Brain microvascular endothelial cell (primary cell): Measurements from ENCODE around the gene DTWD2.
A peak's percentile ranks its signal among the peaks of the same experiment; 100 is the strongest.

Source experiments
- DNase-seq: peaks from one replicate; pipeline ENCODE4 v3.0.0-alpha.2; 2020
- H3K27ac ChIP-seq: fragments of 250-450 bp; sonication (Bioruptor Pico); 2 replicates; pipeline ENCODE4 v1.5.1; 2020; ENCODE audit warnings: mild to moderate bottlenecking, moderate library complexity
- H3K27me3 ChIP-seq: fragments of 250-450 bp; sonication (Bioruptor Pico); replicated peaks from 2 replicates; pipeline ENCODE4 v1.5.1; 2020; ENCODE audit warnings: mild to moderate bottlenecking
- H3K36me3 ChIP-seq: fragments of 250-450 bp; sonication (Bioruptor Pico); replicated peaks from 2 replicates; pipeline ENCODE4 v1.5.1; 2020; ENCODE audit warnings: mild to moderate bottlenecking
- H3K4me3 ChIP-seq: 2 replicates; pipeline ENCODE4 v1.5.1; 2011; ENCODE audit warnings: low read depth, mild to moderate bottlenecking, control low read depth, low read length, moderate library complexity
- CTCF ChIP-seq: IDR thresholded peaks from 2 replicates; pipeline ENCODE4 v1.5.1; 2011; ENCODE audit warnings: low read depth, mild to moderate bottlenecking, moderate library complexity, low read length, control low read depth, inconsistent platforms; ENCODE audit errors: missing control alignments
- in situ Hi-C: cut with HindIII; loops from 2 replicates; pipeline ENCODE4 v1.10.0; 2017; ENCODE audit warnings: low sequenced_read_pairs, low pct_ligation_motif_present

DTWD2 gene

GRCh38 chr5:118796081-118796480 lies 192.3 kb downstream of the DTWD2 start:
- Histone ChIP-seq H3K36me3 (no peaks in the 10 kb centered on the region), H3K27ac (no peak overlapping the region), H3K4me3 (no peak overlapping the region), H3K27me3 (no peaks in the 10 kb centered on the region)
- DNase-seq: no peak
- in situ Hi-C loops: no loop called here
- TF ChIP-seq CTCF: no peak

GRCh38 chr5:118794281-118794680 lies 194.1 kb downstream of the DTWD2 start:
- Histone ChIP-seq H3K4me3 (no peak overlapping the region), H3K27me3 (no peaks in the 10 kb centered on the region), H3K36me3 (no peaks in the 10 kb centered on the region), H3K27ac (no peak overlapping the region)
- TF ChIP-seq CTCF: no peak
- no peak for DNase-seq
- in situ Hi-C loops: no loop called here

- Histone ChIP-seq H3K27ac (no peak overlapping the region), H3K27me3 (no peaks in the 10 kb centered on the region), H3K4me3 (no peak overlapping the region), H3K36me3 (no peaks in the 10 kb centered on the region)
- no peak for TF ChIP-seq CTCF
- in situ Hi-C loops: no loop called here
- no peak for DNase-seq
Measured at GRCh38 chr5:118793652-118794051, 194.7 kb downstream of the DTWD2 start.

- DNase-seq: no peak
- in situ Hi-C loops: no loop called here
Measured at GRCh38 chr5:118793091-118793490, 195.3 kb downstream of the DTWD2 start.

GRCh38 chr5:118791926-118792734 lies 196.2 kb downstream of the DTWD2 start:
- Histone ChIP-seq H3K4me3 (no peak overlapping the region), H3K27me3 (no peaks in the 10 kb centered on the region), H3K36me3 (no peaks in the 10 kb centered on the region), H3K27ac (no peak overlapping the region)
- DNase-seq: peak; percentile 79
- in situ Hi-C loops: no loop called here
- TF ChIP-seq CTCF: peak; percentile 86

More at GRCh38 chr5:118793091-118793490, 195.3 kb downstream of the DTWD2 start:
- Histone ChIP-seq H3K27me3 (no peaks in the 10 kb centered on the region), H3K4me3 (no peak overlapping the region), H3K36me3 (no peaks in the 10 kb centered on the region), H3K27ac (no peak overlapping the region)
- no peak for TF ChIP-seq CTCF

GRCh38 chr5:118789366-118789765 lies 199.0 kb downstream of the DTWD2 start:
- no peak for DNase-seq
- no peaks in the 10 kb centered on the region for H3K36me3 ChIP-seq
- H3K27me3 ChIP-seq: no peaks in the 10 kb centered on the region
- in situ Hi-C loops: no loop called here
- no peak for TF ChIP-seq CTCF
- no peak overlapping the region for H3K27ac ChIP-seq
- H3K4me3 ChIP-seq: no peak overlapping the region
